Gastrocnemius medialis (tissue), 4 donors: ENCODE data around the gene GPC6. TPM values are rescaled to one million over a fixed set of nuclear protein-coding genes. Genes with fewer than 3 reads are reported as not detected.

Experiments
- ATAC-seq, 2 donors: fragments of 150-250 bp; one replicate each; pipeline ENCODE4 v1.9.1; 2016
- DNase-seq, 2 donors: peaks; one replicate each; pipeline ENCODE4 v3.0.0-alpha.2; 2019
- H3K27ac ChIP-seq, 4 donors: fragments of 200-600 bp; sonication (generic); 1 replicate in 1 of 4; 2 replicates in 3 of 4; pipeline ENCODE4 v1.5.1; 2016 to 2018; ENCODE audit warnings: mild to moderate bottlenecking in 2 of 4, moderate library complexity in 1 of 4
- H3K27me3 ChIP-seq, 3 donors: fragments of 200-600 bp; sonication (generic) in 2 of 3; 1 replicate in 1 of 3; 2 replicates in 2 of 3; pipeline versions ENCODE4 v1.5.1 to v1.6.0; 2016 to 2019; ENCODE audit warnings: mild to moderate bottlenecking in 1 of 3, moderate library complexity in 1 of 3
- H3K36me3 ChIP-seq, 2 donors: fragments of 200-600 bp; sonication (generic) in 1 of 2; one replicate each; pipeline ENCODE4 v1.5.1; 2017 to 2018
- H3K4me1 ChIP-seq, 2 donors: fragments of 200-600 bp; sonication (generic) in 1 of 2; one replicate each; pipeline ENCODE4 v1.5.1; 2016 to 2017; ENCODE audit warnings: mild to moderate bottlenecking in 2 of 2
- H3K4me3 ChIP-seq, 4 donors: fragments of 200-600 bp; sonication (generic) in 3 of 4; 1 replicate in 1 of 4; 2 replicates in 3 of 4; pipeline ENCODE4 v1.5.1; 2016 to 2019; ENCODE audit warnings: mild to moderate bottlenecking in 2 of 4
- H3K9me3 ChIP-seq, 3 donors: fragments of 200-600 bp; sonication (generic) in 2 of 3; 1 replicate in 1 of 3; 2 replicates in 2 of 3; pipeline ENCODE4 v1.5.1; 2016 to 2019
- CTCF ChIP-seq, 5 experiments: fragments of 450-650 bp in 3 of 5; fragments of 200-600 bp in 2 of 5; sonication (generic) in 2 of 5; IDR thresholded peaks in 4 of 5; conservative IDR thresholded peaks in 1 of 5; 1 replicate in 4 of 5; 2 replicates in 1 of 5; pipeline ENCODE4 v1.5.1; 2016 to 2019; ENCODE audit warnings: antibody characterized with exemption in 5 of 5, mild to moderate bottlenecking in 3 of 5, moderate library complexity in 3 of 5
- POLR2A ChIP-seq, 2 donors: fragments of 450-650 bp; IDR thresholded peaks; one replicate each; pipeline ENCODE4 v1.6.1; 2017; ENCODE audit warnings: antibody characterized with exemption in 2 of 2, mild to moderate bottlenecking in 2 of 2, moderate library complexity in 2 of 2
- in situ Hi-C, 4 donors: fragments of 200-750 bp; cut with MboI; loops; one replicate each; pipeline versions ENCODE4 v1.15.0 to v1.8.0; 2017; ENCODE audit warnings: low sequenced_read_pairs in 4 of 4
- intact Hi-C: fragments of 100-400 bp; cut with DNase I; formaldehyde crosslinking; loops from one replicate; pipeline ENCODE4 v1.15.1; 2023; ENCODE audit warnings: low total_unique reads
- total RNA-seq, 4 donors: library from RNA; depleted of rRNA; stranded (reverse); fragments of >200 nt; gene quantifications; one replicate each; pipeline versions ENCODE4 v1.1.0 to v1.2.3, GENCODE V29; 2016

Gene GPC6
- total RNA-seq, 4 donors from 2014 or later: 0.47 to 0.88 (median 0.59) TPM

GRCh38 chr13:93341517-93341916 lies 114.9 kb downstream of the GPC6 start:
- in situ Hi-C loops (no loop called here), intact Hi-C loops (no loop called here)
- no peak for DNase-seq
- no peaks in the 10 kb centered on the region for H3K9me3 ChIP-seq
- no peak overlapping the region for H3K27ac ChIP-seq
- no peaks in the 10 kb centered on the region for H3K27me3 ChIP-seq
- H3K4me1 ChIP-seq: no peaks in the 10 kb centered on the region
- no peaks in the 10 kb centered on the region for H3K36me3 ChIP-seq
- no peak for ATAC-seq
- no peak overlapping the region for H3K4me3 ChIP-seq
- TF ChIP-seq CTCF (IDR thresholded peaks at IDR 0.05 in 4 of 5, conservative IDR thresholded peaks at IDR 0.05 in 1 of 5) (no peak), POLR2A (IDR thresholded peaks at IDR 0.05) (no peak)

GRCh38 chr13:93343097-93343496 lies 116.5 kb downstream of the GPC6 start:
- no peak for DNase-seq
- Histone ChIP-seq H3K27me3 (no peaks in the 10 kb centered on the region), H3K9me3 (no peaks in the 10 kb centered on the region), H3K4me3 (no peak overlapping the region), H3K36me3 (no peaks in the 10 kb centered on the region), H3K27ac (no peak overlapping the region), H3K4me1 (no peaks in the 10 kb centered on the region)
- TF ChIP-seq POLR2A (IDR thresholded peaks at IDR 0.05) (no peak), CTCF (IDR thresholded peaks at IDR 0.05 in 4 of 5, conservative IDR thresholded peaks at IDR 0.05 in 1 of 5) (no peak)
- intact Hi-C loops: no loop called here
- no peak for ATAC-seq
- in situ Hi-C loops: no loop called here

- Histone ChIP-seq H3K27me3 (no peaks in the 10 kb centered on the region), H3K4me3 (no peak overlapping the region), H3K9me3 (no peaks in the 10 kb centered on the region), H3K36me3 (no peaks in the 10 kb centered on the region), H3K27ac (no peak overlapping the region), H3K4me1 (no peaks in the 10 kb centered on the region)
- in situ Hi-C loops (no loop called here), intact Hi-C loops (no loop called here)
- no peak for DNase-seq
- ATAC-seq: no peak
- no peak for TF ChIP-seq POLR2A (IDR thresholded peaks at IDR 0.05)
- no peak for TF ChIP-seq CTCF (IDR thresholded peaks at IDR 0.05 in 4 of 5, conservative IDR thresholded peaks at IDR 0.05 in 1 of 5)
Measured at GRCh38 chr13:93344048-93344705, 117.6 kb downstream of the GPC6 start.

- no peaks in the 10 kb centered on the region for H3K9me3 ChIP-seq
- H3K27me3 ChIP-seq: no peaks in the 10 kb centered on the region
- no peaks in the 10 kb centered on the region for H3K4me1 ChIP-seq
- H3K36me3 ChIP-seq: no peaks in the 10 kb centered on the region
- ATAC-seq: no peak
- in situ Hi-C loops: no loop called here
- H3K27ac ChIP-seq: no peak overlapping the region
- DNase-seq: no peak
- no peak overlapping the region for H3K4me3 ChIP-seq
- intact Hi-C loops: no loop called here
- no peak for TF ChIP-seq POLR2A (IDR thresholded peaks at IDR 0.05)
- TF ChIP-seq CTCF (IDR thresholded peaks at IDR 0.05 in 4 of 5, conservative IDR thresholded peaks at IDR 0.05 in 1 of 5): no peak
Measured at GRCh38 chr13:93345024-93345423, 118.4 kb downstream of the GPC6 start.

GRCh38 chr13:93345770-93346169 lies 119.2 kb downstream of the GPC6 start:
- Histone ChIP-seq H3K36me3 (no peaks in the 10 kb centered on the region), H3K9me3 (no peaks in the 10 kb centered on the region), H3K4me1 (no peaks in the 10 kb centered on the region), H3K27ac (no peak overlapping the region), H3K4me3 (no peak overlapping the region), H3K27me3 (no peaks in the 10 kb centered on the region)
- in situ Hi-C loops (no loop called here), intact Hi-C loops (no loop called here)
- DNase-seq (no peak), ATAC-seq (no peak)
- TF ChIP-seq POLR2A (IDR thresholded peaks at IDR 0.05) (no peak), CTCF (IDR thresholded peaks at IDR 0.05 in 4 of 5, conservative IDR thresholded peaks at IDR 0.05 in 1 of 5) (no peak)
